Measurements from ENCODE around the gene TUBGCP3. TPM values are rescaled to one million over a fixed set of nuclear protein-coding genes. Genes with fewer than 3 reads are reported as not detected.

Gene TUBGCP3
- polyA plus RNA-seq, 1 donor from 2014 or later = 20.3 TPM

- Histone ChIP-seq H2AFZ (ENCODE audit: low read depth, low read length) (no peak overlapping the region), H3K27me3 (ENCODE audit: insufficient read depth, low read depth, low read length) (no peaks in the 10 kb centered on the region), H3K4me3 (ENCODE audit: low read length) (no peak overlapping the region), H4K20me1 (ENCODE audit: insufficient read depth) (no peaks in the 10 kb centered on the region), H3F3A (ENCODE audit: insufficient read depth, low read length, poor library complexity, severe bottlenecking) (no peaks in the 10 kb centered on the region), H3K4me2 (ENCODE audit: low read length) (no peak overlapping the region), H3K36me3 (ENCODE audit: insufficient read depth, low read length) (no peaks in the 10 kb centered on the region), H3K27ac (ENCODE audit: low read length) (no peak overlapping the region), H3K9me2 (ENCODE audit: insufficient read depth, low read length) (no peaks in the 10 kb centered on the region), H3K79me2 (replicated peaks; ENCODE audit: insufficient read depth, low read length) (no peaks in the 10 kb centered on the region), H3K9ac (ENCODE audit: low read length) (no peak overlapping the region), H3K9me3 (ENCODE audit: low read length) (no peaks in the 10 kb centered on the region)
- TF ChIP-seq REST (IDR thresholded peaks at IDR 0.05; ENCODE audit: borderline replicate concordance) (no peak), RAD21 (conservative IDR thresholded peaks at IDR 0.05) (no peak), SMC3 (conservative IDR thresholded peaks at IDR 0.05; ENCODE audit: poor library complexity) (no peak), EZH2 (IDR thresholded peaks at IDR 0.05; ENCODE audit: borderline replicate concordance, insufficient read depth, low read length, poor library complexity, severe bottlenecking) (no peak)
Measured at GRCh38 chr13:112615391-112615790, 27.4 kb upstream of the TUBGCP3 start.

- Histone ChIP-seq H3K27me3 (ENCODE audit: insufficient read depth, low read depth, low read length) (no peaks in the 10 kb centered on the region), H3K9me3 (ENCODE audit: low read length) (no peaks in the 10 kb centered on the region), H4K20me1 (ENCODE audit: insufficient read depth) (no peaks in the 10 kb centered on the region), H3K4me2 (ENCODE audit: low read length) (no peak overlapping the region), H3K9me2 (ENCODE audit: insufficient read depth, low read length) (no peaks in the 10 kb centered on the region), H3K36me3 (ENCODE audit: insufficient read depth, low read length) (no peaks in the 10 kb centered on the region), H3K79me2 (replicated peaks; ENCODE audit: insufficient read depth, low read length) (no peaks in the 10 kb centered on the region), H3K9ac (ENCODE audit: low read length) (no peak overlapping the region), H3K4me3 (ENCODE audit: low read length) (no peak overlapping the region), H3K27ac (ENCODE audit: low read length) (no peak overlapping the region), H2AFZ (ENCODE audit: low read depth, low read length) (no peak overlapping the region), H3F3A (ENCODE audit: insufficient read depth, low read length, poor library complexity, severe bottlenecking) (no peaks in the 10 kb centered on the region)
- no peak for TF ChIP-seq RAD21 (conservative IDR thresholded peaks at IDR 0.05)
- no peak for TF ChIP-seq REST (IDR thresholded peaks at IDR 0.05; ENCODE audit: borderline replicate concordance)
- no peak for TF ChIP-seq SMC3 (conservative IDR thresholded peaks at IDR 0.05; ENCODE audit: poor library complexity)
- TF ChIP-seq EP300 (conservative IDR thresholded peaks at IDR 0.05; ENCODE audit: poor library complexity, severe bottlenecking) = no peak
- no peak for TF ChIP-seq POLR2AphosphoS5 (IDR thresholded peaks at IDR 0.05)
- no peak for TF ChIP-seq EZH2 (IDR thresholded peaks at IDR 0.05; ENCODE audit: borderline replicate concordance, insufficient read depth, low read length, poor library complexity, severe bottlenecking)
- TF ChIP-seq MXI1 (conservative IDR thresholded peaks at IDR 0.05; ENCODE audit: poor library complexity, severe bottlenecking) = no peak
- TF ChIP-seq TAF1 (IDR thresholded peaks at IDR 0.05; ENCODE audit: low read depth) = no peak
- TF ChIP-seq, protein P1, sequence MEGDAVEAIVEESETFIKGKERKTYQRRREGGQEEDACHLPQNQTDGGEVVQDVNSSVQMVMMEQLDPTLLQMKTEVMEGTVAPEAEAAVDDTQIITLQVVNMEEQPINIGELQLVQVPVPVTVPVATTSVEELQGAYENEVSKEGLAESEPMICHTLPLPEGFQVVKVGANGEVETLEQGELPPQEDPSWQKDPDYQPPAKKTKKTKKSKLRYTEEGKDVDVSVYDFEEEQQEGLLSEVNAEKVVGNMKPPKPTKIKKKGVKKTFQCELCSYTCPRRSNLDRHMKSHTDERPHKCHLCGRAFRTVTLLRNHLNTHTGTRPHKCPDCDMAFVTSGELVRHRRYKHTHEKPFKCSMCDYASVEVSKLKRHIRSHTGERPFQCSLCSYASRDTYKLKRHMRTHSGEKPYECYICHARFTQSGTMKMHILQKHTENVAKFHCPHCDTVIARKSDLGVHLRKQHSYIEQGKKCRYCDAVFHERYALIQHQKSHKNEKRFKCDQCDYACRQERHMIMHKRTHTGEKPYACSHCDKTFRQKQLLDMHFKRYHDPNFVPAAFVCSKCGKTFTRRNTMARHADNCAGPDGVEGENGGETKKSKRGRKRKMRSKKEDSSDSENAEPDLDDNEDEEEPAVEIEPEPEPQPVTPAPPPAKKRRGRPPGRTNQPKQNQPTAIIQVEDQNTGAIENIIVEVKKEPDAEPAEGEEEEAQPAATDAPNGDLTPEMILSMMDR (IDR thresholded peaks at IDR 0.05; ENCODE audit: poor library complexity, severe bottlenecking) = no peak
Measured at GRCh38 chr13:112614835-112615234, 26.9 kb upstream of the TUBGCP3 start.
